GOT3 (cell line): ENCODE results near the gene NKX6-2.
"Not testable (repeated sequence)": the region's sequence is repeated elsewhere in the genome, so short reads cannot be mapped to it uniquely, and the experiment has no call there.

Experiments
- DNase-seq: peaks from one replicate; lab custom pipeline; 2025; ENCODE audit warnings: mixed read lengths; lab: John Stamatoyannopoulos, UW

Gene NKX6-2

GRCh38 chr10:132755166-132755711, 30.7 kb downstream of the NKX6-2 start:
- no peak for DNase-seq

GRCh38 chr10:132754071-132754470, 31.9 kb downstream of the NKX6-2 start:
- no peak for DNase-seq

GRCh38 chr10:132753596-132753995, 32.4 kb downstream of the NKX6-2 start:
- DNase-seq, result no peak

GRCh38 chr10:132752961-132753360, 33.0 kb downstream of the NKX6-2 start:
- no peak for DNase-seq

- DNase-seq, result no peak
These were observed 33.6 kb downstream of the NKX6-2 start for GRCh38 chr10:132752378-132752777.

GRCh38 chr10:132750936-132751335, 35.0 kb downstream of the NKX6-2 start:
- no peak for DNase-seq

GRCh38 chr10:132749371-132749795, 36.6 kb downstream of the NKX6-2 start:
- no peak for DNase-seq

- no peak for DNase-seq
These were observed 37.2 kb downstream of the NKX6-2 start for GRCh38 chr10:132748545-132749370.

GRCh38 chr10:132748135-132748534, 37.8 kb downstream of the NKX6-2 start:
- DNase-seq, result no peak

GRCh38 chr10:132746801-132747625, 38.9 kb downstream of the NKX6-2 start:
- no peak for DNase-seq

GRCh38 chr10:132746386-132746785, 39.6 kb downstream of the NKX6-2 start:
- no peak for DNase-seq

GRCh38 chr10:132745971-132746370, 40.0 kb downstream of the NKX6-2 start:
- DNase-seq, result no peak

- DNase-seq, result no peak
These were observed 40.4 kb downstream of the NKX6-2 start for GRCh38 chr10:132745511-132745910.

GRCh38 chr10:132744839-132745238, 41.1 kb downstream of the NKX6-2 start:
- no peak for DNase-seq

GRCh38 chr10:132743925-132744490, 41.9 kb downstream of the NKX6-2 start:
- no peak for DNase-seq

- not testable (repeated sequence) for DNase-seq
These were observed 42.6 kb downstream of the NKX6-2 start for GRCh38 chr10:132743196-132743924.

- DNase-seq, result no peak
These were observed 43.1 kb downstream of the NKX6-2 start for GRCh38 chr10:132742837-132743194.

- DNase-seq, result no peak
These were observed 43.6 kb downstream of the NKX6-2 start for GRCh38 chr10:132742167-132742836.

GRCh38 chr10:132740588-132740987, 45.4 kb downstream of the NKX6-2 start:
- no peak for DNase-seq

- no peak for DNase-seq
These were observed 46.7 kb downstream of the NKX6-2 start for GRCh38 chr10:132739225-132739613.
